HG03565 (cell line): ENCODE results near the gene GSTM4.

ENCODE experiments used
- ATAC-seq: cut with Tn5 transposase; IDR thresholded peaks from one replicate; pipeline ENCODE4 v1.9.1; 2021; ENCODE audit warnings: mild to moderate bottlenecking, moderate library complexity; ENCODE audit not compliant: unreplicated experiment

GSTM4 gene

DNA sequence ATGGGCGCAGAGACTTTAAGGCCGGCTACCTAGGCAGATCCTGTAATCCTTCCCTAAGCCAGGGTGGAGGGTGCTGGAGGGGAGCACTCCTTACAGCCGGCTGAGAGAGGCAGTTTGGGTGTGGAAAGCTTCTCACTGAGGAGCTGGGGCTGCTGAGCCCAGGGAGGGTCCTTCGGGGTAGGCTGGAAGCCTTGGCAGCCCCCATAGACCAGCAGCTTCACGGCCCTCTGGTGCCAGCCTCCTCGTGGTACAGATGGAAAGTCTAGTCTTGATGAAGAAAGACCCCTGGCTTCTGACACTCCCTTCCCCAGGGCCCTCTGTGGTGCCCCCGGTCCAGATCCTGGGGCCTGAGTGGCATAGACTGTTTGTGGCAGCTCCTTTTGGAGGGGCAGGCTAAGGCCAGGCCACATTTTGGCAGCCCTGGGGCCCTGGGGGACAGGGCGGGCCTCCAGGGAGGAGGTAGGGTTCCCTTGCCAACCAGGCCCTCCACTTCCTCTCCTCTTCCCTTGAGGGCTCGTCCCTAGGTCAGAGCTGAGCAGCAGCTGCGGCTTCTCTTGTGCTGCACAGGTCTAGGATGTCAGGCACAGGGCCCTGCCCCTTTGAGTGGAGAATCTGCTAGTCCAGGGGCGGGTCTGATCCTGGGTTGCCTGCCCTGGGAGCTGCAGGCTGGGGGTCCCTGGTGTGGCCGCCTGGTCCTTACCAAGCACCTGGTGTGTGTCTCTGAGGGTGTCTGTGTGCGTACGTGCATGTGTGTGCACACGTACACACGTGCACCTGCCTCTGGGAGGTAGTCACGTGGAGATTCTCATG, 31.5 kb upstream of the GSTM4 start:
- ATAC-seq = no peak

GRCh38 chr1:109625176-109625575, 30.7 kb upstream of the GSTM4 start:
- no peak for ATAC-seq

- no peak for ATAC-seq
These were observed 30.0 kb upstream of the GSTM4 start for GRCh38 chr1:109625601-109626560.

DNA sequence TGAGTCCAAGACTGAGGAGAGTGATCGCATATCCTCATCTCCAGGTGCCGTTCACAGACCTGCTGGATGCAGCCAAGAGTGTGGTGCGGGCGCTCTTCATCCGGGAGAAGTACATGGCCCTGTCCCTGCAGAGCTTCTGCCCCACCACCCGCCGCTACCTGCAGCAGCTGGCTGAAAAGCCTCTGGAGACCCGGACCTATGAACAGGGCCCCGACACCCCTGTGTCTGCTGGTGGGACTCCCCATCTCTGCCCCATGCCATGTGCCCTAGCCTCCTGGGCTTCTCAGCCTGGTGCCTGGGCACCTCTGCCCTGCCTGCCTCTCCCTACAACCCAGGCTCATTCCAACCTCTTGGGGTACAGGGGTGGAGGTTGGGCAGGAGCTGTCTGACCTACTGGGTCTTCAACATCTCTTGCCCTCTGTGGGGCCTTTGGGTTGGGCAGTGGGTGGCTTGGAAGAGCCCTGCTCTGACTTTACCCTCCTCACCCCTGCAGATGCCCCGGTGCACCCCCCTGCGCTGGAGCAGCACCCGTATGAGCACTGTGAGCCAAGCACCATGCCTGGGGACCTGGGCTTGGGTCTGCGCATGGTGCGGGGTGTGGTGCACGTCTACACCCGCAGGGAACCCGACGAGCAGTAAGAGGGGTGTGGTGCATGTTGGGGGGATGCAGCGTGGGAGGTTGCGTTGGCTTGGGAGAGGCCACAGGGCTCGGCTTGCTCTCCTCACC, 29.1 kb upstream of the GSTM4 start:
- ATAC-seq = no peak

DNA sequence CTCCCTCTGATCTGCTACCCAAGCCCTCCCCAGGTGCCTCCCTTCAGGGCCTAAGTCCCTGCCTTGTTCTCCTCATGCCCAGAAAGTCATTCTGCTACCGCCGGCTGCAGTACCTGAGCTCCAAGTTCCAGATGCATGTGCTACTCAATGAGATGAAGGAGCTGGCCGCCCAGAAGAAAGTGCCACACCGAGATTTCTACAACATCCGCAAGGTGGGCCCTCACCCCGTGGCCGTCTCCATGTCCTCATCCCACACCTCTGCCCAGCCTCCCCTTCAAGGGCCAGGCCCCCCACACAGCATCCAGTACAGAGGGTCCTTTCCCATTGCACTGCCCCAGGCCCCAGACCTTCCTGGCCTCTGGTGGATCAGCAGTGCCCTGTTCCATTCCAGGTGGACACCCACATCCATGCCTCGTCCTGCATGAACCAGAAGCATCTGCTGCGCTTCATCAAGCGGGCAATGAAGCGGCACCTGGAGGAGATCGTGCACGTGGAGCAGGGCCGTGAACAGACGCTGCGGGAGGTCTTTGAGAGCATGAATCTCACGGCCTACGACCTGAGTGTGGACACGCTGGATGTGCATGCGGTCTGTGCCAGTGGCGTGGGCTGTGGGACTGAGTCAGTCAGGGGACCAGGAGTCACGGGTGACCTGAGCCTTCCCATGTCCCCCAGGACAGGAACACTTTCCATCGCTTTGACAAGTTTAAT, 28.1 kb upstream of the GSTM4 start:
- no peak for ATAC-seq

GRCh38 chr1:109628540-109629321, 27.2 kb upstream of the GSTM4 start:
- ATAC-seq = no peak

GRCh38 chr1:109629372-109630030, 26.4 kb upstream of the GSTM4 start:
- no peak for ATAC-seq

DNA sequence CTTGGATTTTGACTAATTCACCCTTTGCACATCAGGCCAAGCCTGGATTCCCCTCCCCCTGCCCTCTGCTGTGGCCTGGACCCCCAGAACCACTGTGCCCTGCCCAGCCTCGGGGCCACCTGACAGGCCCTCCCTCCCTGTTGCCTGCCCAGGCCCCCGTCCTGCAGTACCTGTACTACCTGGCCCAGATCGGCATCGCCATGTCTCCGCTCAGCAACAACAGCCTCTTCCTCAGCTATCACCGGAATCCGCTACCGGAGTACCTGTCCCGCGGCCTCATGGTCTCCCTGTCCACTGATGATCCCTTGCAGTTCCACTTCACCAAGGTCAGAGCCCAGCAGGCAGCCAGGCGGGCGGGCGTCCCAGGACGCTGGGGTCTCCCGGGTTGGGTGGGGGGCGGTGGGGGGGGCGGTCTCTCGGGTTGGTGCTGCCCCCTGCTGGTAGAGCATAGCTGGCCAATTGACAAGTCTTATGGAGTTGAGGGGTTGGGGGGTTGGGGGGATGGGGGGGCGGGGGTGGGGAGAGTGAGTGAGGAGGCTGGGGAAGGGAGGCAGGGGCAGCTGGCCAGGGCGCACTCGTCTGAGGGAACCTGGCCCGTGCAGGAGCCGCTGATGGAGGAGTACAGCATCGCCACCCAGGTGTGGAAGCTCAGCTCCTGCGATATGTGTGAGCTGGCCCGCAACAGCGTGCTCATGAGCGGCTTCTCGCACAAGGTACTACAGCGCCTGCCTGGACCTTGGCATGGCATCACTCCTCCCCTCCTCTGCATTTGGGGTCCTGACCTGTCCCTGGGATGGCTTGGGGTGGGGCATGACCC, 25.6 kb upstream of the GSTM4 start:
- ATAC-seq = no peak

GRCh38 chr1:109630898-109631512, 24.9 kb upstream of the GSTM4 start:
- ATAC-seq = no peak

DNA sequence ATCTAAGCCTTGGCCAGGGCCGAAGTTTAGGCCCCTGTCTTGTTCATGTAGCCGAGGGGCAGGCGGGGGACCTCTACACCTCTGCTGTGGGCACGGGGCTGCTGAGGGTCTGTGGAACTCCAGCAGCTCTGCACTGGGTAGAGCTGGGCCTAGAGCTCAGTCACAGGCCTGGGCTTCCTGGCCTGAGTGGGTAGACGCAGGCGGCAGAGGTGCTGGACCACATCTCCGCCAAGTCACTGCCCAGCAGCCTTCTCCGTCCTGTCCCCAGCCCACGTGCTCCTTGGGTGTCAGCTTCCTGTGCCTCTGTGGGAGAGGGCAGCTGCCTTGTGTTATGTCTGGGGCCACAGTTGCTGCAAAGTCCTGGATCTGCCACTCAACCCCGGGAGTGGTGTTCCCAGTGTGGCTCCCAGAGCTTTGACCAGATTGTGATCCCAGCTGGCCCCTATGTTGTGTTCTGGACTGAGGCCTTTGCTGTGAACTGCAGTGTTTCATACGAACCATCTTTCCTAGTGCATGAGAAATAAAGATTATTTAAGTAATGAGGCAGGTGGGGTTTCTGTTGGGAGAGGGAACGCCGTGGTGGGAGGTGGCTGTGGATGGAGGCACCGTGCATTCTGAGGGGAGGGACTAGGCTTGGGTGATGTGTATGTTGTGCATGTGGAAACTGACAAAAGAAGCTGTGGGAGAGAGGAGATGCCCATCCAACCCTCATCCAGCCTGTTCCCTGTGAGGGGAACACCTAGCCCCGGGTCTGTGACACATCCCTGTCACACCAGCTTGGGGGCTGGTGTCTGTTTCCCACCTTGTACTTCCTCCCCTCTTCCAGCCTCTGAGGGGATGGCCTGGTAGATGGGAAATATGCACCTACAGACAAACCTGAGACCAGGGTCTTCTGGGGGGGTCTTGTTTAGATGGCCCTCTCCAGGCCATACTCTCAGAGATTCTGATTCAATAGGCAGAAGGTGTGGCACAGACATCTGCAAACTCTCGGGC, 24.1 kb upstream of the GSTM4 start:
- no peak for ATAC-seq

DNA sequence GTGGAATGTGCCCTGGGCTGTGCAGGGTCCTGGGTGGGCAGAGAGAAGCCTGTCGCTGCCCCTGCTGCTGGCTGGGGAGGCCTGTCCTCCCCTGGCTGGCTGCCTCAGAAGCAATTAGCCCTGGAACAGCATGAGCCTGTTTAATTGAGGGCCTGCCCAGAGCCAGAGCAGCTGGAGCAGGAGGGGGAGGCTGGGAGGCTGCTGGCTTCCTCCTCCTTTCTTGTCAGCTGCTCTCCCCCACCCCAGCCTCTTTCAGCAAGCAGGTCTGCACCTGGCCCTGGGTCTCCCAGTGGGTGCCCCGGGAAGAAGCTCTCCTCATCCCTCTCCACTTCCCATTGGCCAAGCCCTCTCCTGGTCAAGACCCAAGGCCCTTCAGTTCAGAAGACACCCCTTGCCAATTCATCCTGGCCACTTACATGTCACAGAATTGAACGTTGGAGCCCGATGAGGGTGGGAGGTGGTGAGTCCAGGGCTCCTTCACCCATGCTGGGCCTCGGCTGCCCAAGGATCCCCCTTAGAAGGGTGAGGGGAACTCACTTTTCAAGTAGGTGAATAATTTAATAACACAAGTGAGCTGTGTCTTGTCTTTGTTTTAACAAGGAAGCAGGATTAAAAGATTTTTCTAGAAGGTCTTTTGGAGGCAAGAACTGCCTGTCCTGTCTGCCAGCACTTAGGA, 23.1 kb upstream of the GSTM4 start:
- ATAC-seq = no peak

DNA sequence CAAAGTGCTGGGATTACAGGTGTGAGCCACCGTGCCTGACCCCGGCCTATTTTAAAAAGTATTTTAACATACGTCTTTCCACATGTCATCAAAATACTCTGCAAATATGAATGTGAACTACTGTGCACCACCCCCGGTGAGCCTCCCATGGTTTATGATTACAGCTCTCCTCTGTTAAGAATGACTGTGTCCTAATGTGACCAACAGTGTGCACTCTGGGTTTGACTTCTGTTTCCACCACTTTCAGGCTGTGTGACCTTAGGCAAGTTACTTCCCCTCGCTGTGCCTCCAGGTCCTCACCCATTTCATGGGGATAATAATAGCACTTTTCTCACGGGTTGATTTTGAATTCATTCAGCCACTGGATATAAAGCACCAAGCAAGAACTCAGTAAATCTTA, 21.6 kb upstream of the GSTM4 start:
- ATAC-seq = no peak

- no peak for ATAC-seq
These were observed 20.8 kb upstream of the GSTM4 start for GRCh38 chr1:109634771-109635750.

- no peak for ATAC-seq
These were observed 20.1 kb upstream of the GSTM4 start for GRCh38 chr1:109635862-109636200.
